GM18861 (cell line): Measurements from ENCODE around the gene IL4.
"Not testable (repeated sequence)": the region's sequence is repeated elsewhere in the genome, so short reads cannot be mapped to it uniquely, and the experiment has no call there.

ENCODE experiments used
- ATAC-seq: cut with Tn5 transposase; IDR thresholded peaks from one replicate; pipeline ENCODE4 v1.9.1; 2021; ENCODE audit not compliant: unreplicated experiment

IL4 gene

DNA sequence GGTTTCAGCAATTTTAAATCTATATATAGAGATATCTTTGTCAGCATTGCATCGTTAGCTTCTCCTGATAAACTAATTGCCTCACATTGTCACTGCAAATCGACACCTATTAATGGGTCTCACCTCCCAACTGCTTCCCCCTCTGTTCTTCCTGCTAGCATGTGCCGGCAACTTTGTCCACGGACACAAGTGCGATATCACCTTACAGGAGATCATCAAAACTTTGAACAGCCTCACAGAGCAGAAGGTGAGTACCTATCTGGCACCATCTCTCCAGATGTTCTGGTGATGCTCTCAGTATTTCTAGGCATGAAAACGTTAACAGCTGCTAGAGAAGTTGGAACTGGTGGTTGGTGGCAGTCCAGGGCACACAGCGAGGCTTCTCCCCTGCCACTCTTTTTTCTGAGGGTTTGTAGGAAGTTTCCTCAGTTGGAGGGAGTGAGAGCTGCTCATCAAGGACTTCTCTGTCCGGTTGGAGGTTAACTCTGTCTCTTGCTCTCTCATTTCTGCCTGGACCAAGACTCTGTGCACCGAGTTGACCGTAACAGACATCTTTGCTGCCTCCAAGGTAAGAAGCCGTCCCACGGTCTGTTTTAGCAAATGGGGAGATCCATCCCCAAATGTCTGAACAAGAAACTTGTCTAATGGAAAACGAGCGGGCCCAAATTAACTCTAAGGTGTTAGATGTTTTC lies at the start of gene IL4:
Gene IL4, plus strand, starts transcription at position 51 of the 692 bp plus-strand sequence. Its CDS starts 62 bp downstream, at position 113.
- ATAC-seq, result no peak

GRCh38 chr5:132627470-132627869 lies 46.3 kb upstream of the IL4 start:
- no peak for ATAC-seq

DNA sequence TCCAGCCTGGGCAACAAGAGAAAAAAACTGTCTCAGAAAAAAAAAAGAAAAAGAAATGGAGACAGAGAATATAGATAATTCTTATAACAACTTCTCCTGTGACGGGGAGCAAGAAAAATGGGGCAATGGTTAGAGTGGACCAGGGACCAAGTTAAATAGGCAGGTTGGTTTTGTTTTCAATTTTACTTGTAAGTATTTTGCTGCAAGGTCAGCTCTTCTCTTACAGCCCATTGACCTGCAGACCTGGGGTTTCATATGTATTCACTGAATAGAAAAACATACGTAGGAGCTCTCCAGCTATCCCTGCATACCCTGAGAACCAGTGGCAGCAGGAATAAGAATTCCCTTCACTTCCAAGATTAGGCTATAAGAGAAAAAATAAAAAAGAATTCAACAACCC lies 45.0 kb upstream of the IL4 start:
- ATAC-seq, result no peak

DNA sequence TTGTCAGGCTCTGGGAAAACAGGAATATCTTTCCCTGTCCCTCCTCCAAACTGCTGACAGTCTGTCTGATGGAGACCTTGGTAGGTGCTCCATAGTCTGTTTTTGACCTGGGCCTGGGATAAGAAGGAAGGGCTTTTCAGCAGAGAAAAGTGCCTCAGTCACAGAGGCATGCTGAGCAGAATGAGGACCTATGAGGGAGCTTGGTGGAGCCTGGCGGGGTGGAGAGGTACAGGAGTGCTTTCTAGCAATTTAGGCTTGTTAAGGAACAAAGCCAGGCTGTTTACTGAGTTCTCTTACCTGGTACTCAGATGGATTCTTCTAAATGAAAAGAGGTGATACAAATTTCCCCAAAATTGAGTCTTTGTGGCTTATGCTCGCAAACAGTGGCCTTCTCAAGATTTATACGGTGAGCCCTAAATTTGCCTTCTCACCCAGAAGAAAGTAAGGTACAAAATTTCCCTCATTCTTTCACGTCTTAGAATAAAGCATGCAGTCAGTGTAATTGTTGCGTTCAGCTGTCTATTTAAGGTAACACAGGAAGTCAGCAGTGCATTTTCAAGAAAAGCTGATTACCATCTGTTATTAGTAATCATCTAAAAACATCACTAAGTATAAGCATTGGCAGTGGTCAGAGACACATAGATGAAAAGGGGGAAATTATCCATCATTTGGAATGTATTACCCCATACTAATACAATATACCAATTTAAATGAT lies 44.4 kb upstream of the IL4 start:
- peak; percentile 75 for ATAC-seq

GRCh38 chr5:132633587-132633986 lies 40.2 kb upstream of the IL4 start:
- not testable (repeated sequence) for ATAC-seq

- ATAC-seq, result peak; percentile 50
Measured at GRCh38 chr5:132635873-132636272, 37.9 kb upstream of the IL4 start.

DNA sequence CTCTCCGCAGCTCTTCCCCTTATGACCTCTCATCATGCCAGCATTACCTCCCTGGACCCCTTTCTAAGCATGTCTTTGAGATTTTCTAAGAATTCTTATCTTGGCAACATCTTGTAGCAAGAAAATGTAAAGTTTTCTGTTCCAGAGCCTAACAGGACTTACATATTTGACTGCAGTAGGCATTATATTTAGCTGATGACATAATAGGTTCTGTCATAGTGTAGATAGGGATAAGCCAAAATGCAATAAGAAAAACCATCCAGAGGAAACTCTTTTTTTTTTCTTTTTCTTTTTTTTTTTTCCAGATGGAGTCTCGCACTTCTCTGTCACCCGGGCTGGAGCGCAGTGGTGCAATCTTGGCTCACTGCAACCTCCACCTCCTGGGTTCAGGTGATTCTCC lies 36.5 kb upstream of the IL4 start:
- ATAC-seq, result no peak

DNA sequence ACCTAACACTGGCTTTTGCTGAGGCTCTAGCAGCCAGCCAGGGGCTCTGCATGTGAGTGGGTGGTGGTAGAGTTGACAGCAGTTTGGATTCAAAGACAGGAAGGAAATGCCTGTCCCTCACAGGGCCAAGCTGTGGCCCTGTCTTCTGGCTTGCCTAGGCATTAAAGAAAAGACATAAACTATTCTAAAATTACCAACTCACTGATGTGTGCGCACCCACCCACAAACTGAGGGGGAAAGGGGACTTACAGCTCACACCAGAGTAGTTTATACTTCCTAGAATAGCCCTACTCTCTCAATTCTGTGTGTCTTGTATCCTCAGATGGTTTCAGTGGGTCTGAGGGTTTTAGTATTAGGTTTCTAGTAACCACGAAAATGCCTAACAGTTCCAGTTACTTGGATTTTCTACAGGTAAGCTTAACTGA lies 34.1 kb upstream of the IL4 start:
- ATAC-seq, result peak; percentile 42

DNA sequence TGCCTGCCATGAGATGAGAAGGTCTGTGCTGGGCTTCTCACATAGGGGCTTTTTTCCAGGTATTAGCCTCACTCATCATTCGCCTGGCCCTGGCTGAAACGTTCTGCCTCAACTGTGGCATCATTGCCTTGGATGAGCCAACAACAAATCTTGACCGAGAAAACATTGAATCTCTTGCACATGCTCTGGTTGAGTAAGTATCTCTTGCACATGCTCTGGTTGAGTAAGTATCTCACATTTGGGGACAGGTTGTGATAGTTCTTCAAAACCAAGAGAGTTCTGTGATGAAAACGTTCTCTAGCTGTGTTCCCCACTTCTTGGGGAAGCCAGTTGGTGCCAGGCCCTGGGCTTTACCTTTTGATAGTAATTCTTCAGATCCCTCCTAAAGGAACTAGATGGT lies 33.2 kb upstream of the IL4 start:
- no peak for ATAC-seq

- no peak for ATAC-seq
Measured at GRCh38 chr5:132641241-132641723, 32.5 kb upstream of the IL4 start.

DNA sequence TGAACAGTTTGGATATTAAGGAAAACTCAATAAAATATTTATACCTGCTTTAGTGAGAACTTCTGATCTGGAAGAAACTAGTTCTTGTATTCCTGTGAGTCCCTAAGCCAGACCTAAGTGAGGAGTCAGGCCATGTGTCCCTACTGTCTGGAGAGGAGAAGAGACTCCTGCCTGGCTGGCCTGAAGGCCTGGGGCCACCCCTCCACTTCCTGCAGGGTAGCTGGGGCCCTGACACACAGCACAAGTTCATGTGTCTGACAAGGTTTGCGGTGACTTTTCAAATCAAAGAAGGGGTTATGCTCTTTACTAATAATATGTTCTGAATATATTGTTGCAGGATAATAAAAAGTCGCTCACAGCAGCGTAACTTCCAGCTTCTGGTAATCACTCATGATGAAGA lies 31.9 kb upstream of the IL4 start:
- no peak for ATAC-seq

GRCh38 chr5:132644177-132644576 lies 29.6 kb upstream of the IL4 start:
- no peak for ATAC-seq

DNA sequence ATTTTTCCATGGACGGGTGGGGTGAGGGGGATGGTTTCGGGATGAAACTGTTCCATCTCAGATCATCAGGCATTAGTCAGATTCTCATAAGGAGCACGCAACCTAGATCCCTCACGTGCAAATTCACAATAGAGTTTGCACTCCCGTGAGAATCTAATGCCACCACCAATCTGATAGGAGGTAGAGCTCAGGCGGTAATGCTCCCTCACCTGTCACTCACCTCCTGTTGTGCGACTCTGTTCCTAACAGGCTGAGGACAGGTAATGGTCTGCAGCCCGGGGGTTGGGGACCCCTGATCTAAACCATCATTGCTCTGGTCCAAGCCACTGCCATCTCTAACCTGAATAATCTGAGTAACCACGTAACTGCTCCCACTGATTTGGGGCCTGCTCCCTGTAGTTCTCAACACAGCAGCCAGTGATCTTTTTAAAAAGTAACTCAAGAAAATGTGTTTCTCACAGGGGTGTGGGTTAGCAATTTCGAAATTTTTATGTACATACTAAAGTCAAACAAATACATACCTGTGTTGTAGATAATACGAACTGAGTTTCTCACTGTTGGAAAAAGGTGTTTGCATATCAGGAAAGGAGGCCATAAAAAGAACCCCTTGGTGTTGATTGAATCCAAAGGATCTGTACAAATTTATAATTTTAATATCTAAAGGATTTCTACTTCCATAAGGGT lies 27.1 kb upstream of the IL4 start:
- ATAC-seq, result no peak

DNA sequence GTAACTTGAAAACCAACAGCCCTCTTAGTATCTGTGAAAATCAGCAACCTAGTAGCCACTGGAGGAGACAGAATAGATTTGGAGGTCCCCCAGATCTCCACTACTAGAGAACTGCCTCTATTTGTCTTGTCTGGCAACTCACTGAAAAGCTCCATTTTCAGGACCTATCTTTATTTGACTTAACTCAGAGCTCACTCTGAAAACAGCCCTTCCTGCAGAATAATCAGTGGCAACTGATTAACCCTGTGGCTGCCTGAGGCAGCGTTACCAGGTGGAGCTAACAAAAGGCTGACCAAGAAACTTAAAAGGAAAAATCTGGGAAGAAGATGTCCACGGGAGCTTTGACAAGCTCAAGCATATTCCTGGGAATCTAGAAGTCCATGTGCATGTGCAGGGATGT lies 26.3 kb upstream of the IL4 start:
- no peak for ATAC-seq

GRCh38 chr5:132648355-132648754 lies 25.4 kb upstream of the IL4 start:
- ATAC-seq, result no peak

DNA sequence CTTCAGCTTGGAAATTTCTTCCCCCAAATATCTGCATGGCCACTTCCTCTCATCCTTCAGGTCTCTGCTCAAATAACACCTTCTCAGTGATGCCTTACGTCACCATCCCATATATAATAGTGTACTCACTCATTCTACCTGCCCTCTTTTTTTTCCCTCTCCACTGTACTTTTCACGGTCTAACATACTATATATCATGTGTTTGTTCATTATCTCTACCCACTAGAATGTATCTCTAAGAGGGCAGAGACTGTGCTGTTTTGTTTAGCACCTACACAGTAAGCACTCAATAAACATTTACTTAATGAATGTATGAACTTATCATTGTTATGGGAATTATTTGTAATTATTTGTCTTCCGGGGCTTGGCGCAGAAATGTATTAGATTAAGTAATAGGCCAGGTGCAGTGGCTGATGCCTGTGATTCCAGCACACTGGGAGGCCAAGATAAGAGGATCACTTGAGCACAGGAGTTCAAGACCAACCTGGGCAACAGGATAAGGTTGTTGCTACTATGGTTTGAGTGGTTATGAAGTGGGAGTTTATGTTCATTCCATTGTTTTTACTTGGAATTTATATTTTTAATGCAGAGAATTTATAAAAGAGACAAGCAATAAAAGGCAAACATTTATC lies 21.8 kb upstream of the IL4 start:
- ATAC-seq, result no peak

GRCh38 chr5:132653716-132654115 lies 20.1 kb upstream of the IL4 start:
- ATAC-seq, result no peak

DNA sequence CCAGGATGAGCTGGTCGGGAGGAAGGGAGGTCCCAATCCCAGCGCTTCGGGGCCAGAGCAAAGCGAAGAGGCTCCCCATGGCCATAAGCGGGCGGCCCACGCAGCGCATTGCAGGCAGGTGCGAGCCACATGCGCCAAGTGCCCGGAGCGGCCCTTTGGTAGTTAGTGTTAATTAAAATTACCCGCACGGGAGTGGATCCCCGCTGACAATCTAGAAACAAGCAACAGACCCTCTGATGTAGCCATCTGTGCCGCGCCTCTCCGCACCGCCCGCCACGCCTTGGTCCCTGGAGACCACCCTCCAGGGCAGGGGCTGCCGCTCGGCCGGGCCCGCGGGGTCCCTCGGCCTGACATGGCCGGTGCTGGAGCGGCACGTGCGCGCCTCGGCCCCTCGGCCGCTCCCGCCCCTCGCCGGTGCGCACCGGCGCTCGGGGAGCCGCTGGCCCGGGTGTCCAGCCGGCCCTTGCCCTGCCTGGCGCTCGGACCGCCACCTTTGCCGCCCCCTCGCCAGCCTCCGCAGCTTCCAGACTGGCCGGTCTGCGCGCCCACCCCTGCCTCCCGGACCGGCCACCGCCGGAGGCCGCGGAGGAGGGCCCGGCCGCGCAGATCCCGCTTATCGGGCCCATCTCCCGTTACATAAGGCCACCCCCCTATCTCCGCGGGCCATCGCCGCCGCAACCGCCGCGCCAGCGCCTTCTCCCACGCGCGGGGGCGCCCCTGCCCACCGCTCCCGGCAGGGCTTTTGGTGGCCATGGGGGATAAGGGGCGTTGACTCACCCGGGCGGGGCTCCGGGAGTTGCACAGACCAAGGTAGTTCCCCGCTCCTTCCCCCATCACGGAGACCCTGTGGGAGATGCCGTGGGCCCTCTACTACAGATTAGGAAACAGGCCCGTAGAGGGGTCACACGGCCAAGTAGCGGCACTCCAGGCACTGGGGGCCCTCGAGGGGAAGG lies 17.7 kb upstream of the IL4 start:
- ATAC-seq, result no peak

- ATAC-seq, result no peak
Measured at GRCh38 chr5:132656774-132657355, 16.9 kb upstream of the IL4 start.
